ENCODE results near the gene PREX1.

DNA sequence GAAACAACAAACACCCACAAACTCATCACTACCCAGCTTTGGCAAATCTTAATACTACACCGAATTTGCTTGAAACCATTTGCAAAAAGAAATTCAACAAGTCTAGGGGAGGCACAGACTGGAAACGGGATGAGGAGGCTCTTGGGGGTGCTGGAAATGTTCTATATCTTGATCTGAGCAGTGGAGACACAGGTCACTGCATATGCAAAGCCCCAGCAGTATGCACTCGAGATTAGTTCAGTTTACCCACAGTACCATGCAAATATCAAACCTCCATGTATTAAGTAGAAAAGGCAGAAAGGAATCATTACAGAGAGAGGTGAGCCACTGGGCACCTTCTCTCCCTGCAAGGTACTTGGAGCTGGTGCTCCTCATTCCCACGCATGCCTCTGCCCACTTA, 75.9 kb downstream of the PREX1 start:
- TF ChIP-seq, protein P1, sequence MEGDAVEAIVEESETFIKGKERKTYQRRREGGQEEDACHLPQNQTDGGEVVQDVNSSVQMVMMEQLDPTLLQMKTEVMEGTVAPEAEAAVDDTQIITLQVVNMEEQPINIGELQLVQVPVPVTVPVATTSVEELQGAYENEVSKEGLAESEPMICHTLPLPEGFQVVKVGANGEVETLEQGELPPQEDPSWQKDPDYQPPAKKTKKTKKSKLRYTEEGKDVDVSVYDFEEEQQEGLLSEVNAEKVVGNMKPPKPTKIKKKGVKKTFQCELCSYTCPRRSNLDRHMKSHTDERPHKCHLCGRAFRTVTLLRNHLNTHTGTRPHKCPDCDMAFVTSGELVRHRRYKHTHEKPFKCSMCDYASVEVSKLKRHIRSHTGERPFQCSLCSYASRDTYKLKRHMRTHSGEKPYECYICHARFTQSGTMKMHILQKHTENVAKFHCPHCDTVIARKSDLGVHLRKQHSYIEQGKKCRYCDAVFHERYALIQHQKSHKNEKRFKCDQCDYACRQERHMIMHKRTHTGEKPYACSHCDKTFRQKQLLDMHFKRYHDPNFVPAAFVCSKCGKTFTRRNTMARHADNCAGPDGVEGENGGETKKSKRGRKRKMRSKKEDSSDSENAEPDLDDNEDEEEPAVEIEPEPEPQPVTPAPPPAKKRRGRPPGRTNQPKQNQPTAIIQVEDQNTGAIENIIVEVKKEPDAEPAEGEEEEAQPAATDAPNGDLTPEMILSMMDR (IDR thresholded peaks at IDR 0.05; ENCODE audit: extremely low read depth in 1 of 2, insufficient read depth in 1 of 2, low read depth in 1 of 2, low read length in 2 of 2): no peak
- no peak for TF ChIP-seq POLR2A (IDR thresholded peaks at IDR 0.05; ENCODE audit: low read depth, low read length)
- no peak for TF ChIP-seq POLR2AphosphoS5 (IDR thresholded peaks at IDR 0.05; ENCODE audit: insufficient read depth, low read depth, low read length)
- no peak for TF ChIP-seq MYC (IDR thresholded peaks at IDR 0.05; ENCODE audit: low read depth, low read length)
- no peak for TF ChIP-seq EZH2 (IDR thresholded peaks at IDR 0.05; ENCODE audit: borderline replicate concordance, low read depth, low read length, severe bottlenecking)
- TF ChIP-seq, protein P2, sequence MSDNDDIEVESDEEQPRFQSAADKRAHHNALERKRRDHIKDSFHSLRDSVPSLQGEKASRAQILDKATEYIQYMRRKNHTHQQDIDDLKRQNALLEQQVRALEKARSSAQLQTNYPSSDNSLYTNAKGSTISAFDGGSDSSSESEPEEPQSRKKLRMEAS (IDR thresholded peaks at IDR 0.05; ENCODE audit: insufficient read depth, insufficient read length): no peak
- TF ChIP-seq GATA2 (IDR thresholded peaks at IDR 0.05; ENCODE audit: insufficient read depth, insufficient read length, low read depth, low read length): no peak
- TF ChIP-seq FOS (IDR thresholded peaks at IDR 0.05; ENCODE audit: borderline replicate concordance, insufficient read depth, low read length): no peak
